HEK293 (cell line): ENCODE results near the gene TYW1B.
"Not testable (repeated sequence)": the region's sequence is repeated elsewhere in the genome, so short reads cannot be mapped to it uniquely, and the experiment has no call there.

Source experiments
- CTCF ChIA-PET: fragments of 350-600 bp; formaldehyde crosslinking; extraction: SDS; loops from one replicate; lab custom pipeline; 2021; ENCODE audit warnings: antibody characterized with exemption; lab: Yijun Ruan, JAX
- POLR2A ChIA-PET: fragments of 300-600 bp; formaldehyde crosslinking; extraction: SDS; loops from one replicate; lab custom pipeline; 2020; ENCODE audit warnings: antibody characterized with exemption, inconsistent platforms; lab: Yijun Ruan, JAX
- H3K27ac ChIP-seq: fragments of 200-500 bp; sonication (Bioruptor generic); 2 replicates; pipeline ENCODE4 v1.5.1; 2014; ENCODE audit warnings: low read depth, low read length, control low read depth, inconsistent platforms; ENCODE audit errors: extremely low read depth
- H3K36me3 ChIP-seq, 2 experiments: fragments of 200-500 bp in 1 of 2; sonication (Bioruptor generic) in 1 of 2; 1 replicate in 1 of 2; 2 replicates in 1 of 2; pipeline ENCODE4 v1.5.1; 2014 to 2017; ENCODE audit warnings: inconsistent platforms in 2 of 2, low read length in 2 of 2; ENCODE audit not compliant: control insufficient read depth in 2 of 2, insufficient read depth in 1 of 2
- H3K4me1 ChIP-seq: fragments of 200-500 bp; sonication (Bioruptor generic); 2 replicates; pipeline ENCODE4 v1.5.1; 2014; ENCODE audit warnings: mild to moderate bottlenecking, low read length, inconsistent platforms; ENCODE audit not compliant: control insufficient read depth, insufficient read depth
- H3K4me3 ChIP-seq: 2 replicates; pipeline ENCODE4 v1.5.1; 2011; ENCODE audit warnings: low read depth, mild to moderate bottlenecking, control low read depth, low read length, moderate library complexity
- H3K9me3 ChIP-seq: fragments of 200-500 bp; sonication (Bioruptor generic); 2 replicates; pipeline ENCODE4 v1.5.1; 2014; ENCODE audit warnings: low read depth, low read length, inconsistent platforms; ENCODE audit not compliant: control insufficient read depth, insufficient read depth
- GLIS1 ChIP-seq: fragments of 450-650 bp; formaldehyde crosslinking; IDR thresholded peaks from 2 replicates; pipeline ENCODE4 v1.5.1; 2016; ENCODE audit warnings: missing biosample characterization, missing genetic modification characterization
- SP7 ChIP-seq: fragments of 450-650 bp; formaldehyde crosslinking; IDR thresholded peaks from 2 replicates; pipeline ENCODE4 v1.5.1; 2016; ENCODE audit warnings: missing biosample characterization, missing genetic modification characterization
- YY1 ChIP-seq: fragments of 450-650 bp; formaldehyde crosslinking; IDR thresholded peaks from 2 replicates; pipeline ENCODE4 v1.5.1; 2018; ENCODE audit warnings: missing biosample characterization, missing genetic modification characterization
- ZBTB21 ChIP-seq: fragments of 450-650 bp; formaldehyde crosslinking; IDR thresholded peaks from 2 replicates; pipeline ENCODE4 v1.5.1; 2017; ENCODE audit warnings: missing biosample characterization, missing genetic modification characterization
- ZFHX2 ChIP-seq: fragments of 450-650 bp; formaldehyde crosslinking; conservative IDR thresholded peaks from 2 replicates; pipeline ENCODE4 v1.5.1; 2016; ENCODE audit warnings: missing biosample characterization, missing genetic modification characterization
- ZFP41 ChIP-seq: fragments of 450-650 bp; formaldehyde crosslinking; IDR thresholded peaks from 2 replicates; pipeline ENCODE4 v1.5.1; 2016; ENCODE audit warnings: missing biosample characterization, missing genetic modification characterization, borderline replicate concordance
- ZFP69B ChIP-seq: fragments of 450-650 bp; formaldehyde crosslinking; IDR thresholded peaks from 2 replicates; pipeline ENCODE4 v1.5.1; 2016; ENCODE audit warnings: missing biosample characterization, missing genetic modification characterization
- ZNF24 ChIP-seq: fragments of 450-650 bp; formaldehyde crosslinking; IDR thresholded peaks from 2 replicates; pipeline ENCODE4 v1.5.1; 2016; ENCODE audit warnings: missing biosample characterization, missing genetic modification characterization
- ZNF433 ChIP-seq: fragments of 450-650 bp; formaldehyde crosslinking; IDR thresholded peaks from 2 replicates; pipeline ENCODE4 v1.5.1; 2016; ENCODE audit warnings: missing biosample characterization, missing genetic modification characterization, low read depth
- ZNF555 ChIP-seq: fragments of 450-650 bp; formaldehyde crosslinking; conservative IDR thresholded peaks from 2 replicates; pipeline ENCODE4 v1.5.1; 2017; ENCODE audit warnings: missing biosample characterization, mild to moderate bottlenecking, missing genetic modification characterization, inconsistent platforms
- ZNF623 ChIP-seq: fragments of 450-650 bp; formaldehyde crosslinking; IDR thresholded peaks from 2 replicates; pipeline ENCODE4 v1.5.1; 2016; ENCODE audit warnings: missing biosample characterization, missing genetic modification characterization
- ZNF747 ChIP-seq: fragments of 450-650 bp; formaldehyde crosslinking; IDR thresholded peaks from 2 replicates; pipeline ENCODE4 v1.5.1; 2016; ENCODE audit warnings: missing biosample characterization, missing genetic modification characterization
- ZNF76 ChIP-seq: fragments of 450-650 bp; formaldehyde crosslinking; IDR thresholded peaks from 2 replicates; pipeline ENCODE4; 2016; ENCODE audit warnings: low read depth, missing biosample characterization, missing genetic modification characterization, borderline replicate concordance
- ZNF768 ChIP-seq: fragments of 450-650 bp; formaldehyde crosslinking; IDR thresholded peaks from 2 replicates; pipeline ENCODE4 v1.5.1; 2018; ENCODE audit warnings: missing biosample characterization, mild to moderate bottlenecking, missing genetic modification characterization
- ZNF785 ChIP-seq: fragments of 450-650 bp; formaldehyde crosslinking; IDR thresholded peaks from 2 replicates; pipeline ENCODE4 v1.5.1; 2016; ENCODE audit warnings: missing biosample characterization, missing genetic modification characterization
- TF ChIP-seq, protein P1 (sequence below): fragments of 450-650 bp; formaldehyde crosslinking; IDR thresholded peaks from 2 replicates; pipeline ENCODE4 v1.5.1; 2016; ENCODE audit warnings: missing biosample characterization, missing genetic modification characterization
- TF ChIP-seq, protein P2 (sequence below): fragments of 450-650 bp; formaldehyde crosslinking; IDR thresholded peaks from 2 replicates; pipeline ENCODE4 v1.5.1; 2016; ENCODE audit warnings: missing biosample characterization, missing genetic modification characterization
- TF ChIP-seq, protein P3 (sequence below): fragments of 450-650 bp; formaldehyde crosslinking; optimal IDR thresholded peaks from 2 replicates; pipeline ENCODE3; 2016; ENCODE audit warnings: missing biosample characterization, mild to moderate bottlenecking, missing genetic modification characterization
- TF ChIP-seq, protein P4 (sequence below): fragments of 450-650 bp; formaldehyde crosslinking; IDR thresholded peaks from 2 replicates; pipeline ENCODE4 v1.5.1; 2016; ENCODE audit warnings: missing biosample characterization, missing genetic modification characterization, low read depth

TYW1B gene

DNA sequence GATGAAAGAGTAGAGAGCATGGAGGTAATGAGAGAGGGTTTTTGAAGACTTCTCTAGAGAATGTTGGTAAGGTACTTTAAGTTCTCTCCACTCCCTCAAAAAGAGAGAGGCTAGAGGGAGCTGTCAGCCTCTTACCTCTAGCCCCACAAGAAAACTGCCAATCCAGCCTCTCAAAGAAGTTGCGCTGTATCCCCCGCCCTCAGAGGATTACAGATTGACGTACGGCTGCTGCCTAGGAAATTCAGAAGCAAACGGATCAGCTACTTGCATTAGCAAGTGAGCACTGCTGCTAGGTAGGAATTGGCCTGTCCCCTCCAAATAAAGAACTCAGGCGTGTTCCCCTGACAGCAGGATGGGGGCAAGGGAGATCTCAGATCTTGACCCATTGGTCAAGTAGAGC is 34.2 kb downstream of the TYW1B start:
- H3K36me3 ChIP-seq = peaks cover 0 to 5% of the 10 kb centered on the region in 2 experiments; a peak in 2 of 3 replicates
- H3K27ac ChIP-seq = no peak overlapping the region
- ChIA-PET CTCF (no interaction called here), POLR2A (no interaction called here)
- TF ChIP-seq ZNF768 (tag by site-specific recombination) (no peak), ZBTB21 (tag by site-specific recombination) (no peak), ZNF785 (tag by site-specific recombination) (no peak), GLIS1 (tag by site-specific recombination) (no peak), YY1 (tag by site-specific recombination) (no peak), ZNF747 (tag by site-specific recombination) (no peak), ZNF76 (tag by site-specific recombination) (no peak), ZNF433 (no peak), ZFP41 (tag by site-specific recombination) (no peak)
- TF ChIP-seq, protein P1, sequence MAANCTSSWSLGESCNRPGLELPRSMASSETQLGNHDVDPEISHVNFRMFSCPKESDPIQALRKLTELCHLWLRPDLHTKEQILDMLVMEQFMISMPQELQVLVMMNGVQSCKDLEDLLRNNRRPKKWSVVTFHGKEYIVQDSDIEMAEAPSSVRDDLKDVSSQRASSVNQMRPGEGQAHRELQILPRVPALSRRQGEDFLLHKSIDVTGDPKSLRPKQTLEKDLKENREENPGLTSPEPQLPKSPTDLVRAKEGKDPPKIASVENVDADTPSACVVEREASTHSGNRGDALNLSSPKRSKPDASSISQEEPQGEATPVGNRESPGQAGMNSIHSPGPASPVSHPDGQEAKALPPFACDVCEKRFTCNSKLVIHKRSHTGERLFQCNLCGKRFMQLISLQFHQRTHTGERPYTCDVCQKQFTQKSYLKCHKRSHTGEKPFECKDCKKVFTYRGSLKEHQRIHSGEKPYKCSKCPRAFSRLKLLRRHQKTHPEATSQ = no peak
- no peaks in the 10 kb centered on the region for H3K4me1 ChIP-seq
- H3K9me3 ChIP-seq = no peaks in the 10 kb centered on the region
- no peak overlapping the region for H3K4me3 ChIP-seq

DNA sequence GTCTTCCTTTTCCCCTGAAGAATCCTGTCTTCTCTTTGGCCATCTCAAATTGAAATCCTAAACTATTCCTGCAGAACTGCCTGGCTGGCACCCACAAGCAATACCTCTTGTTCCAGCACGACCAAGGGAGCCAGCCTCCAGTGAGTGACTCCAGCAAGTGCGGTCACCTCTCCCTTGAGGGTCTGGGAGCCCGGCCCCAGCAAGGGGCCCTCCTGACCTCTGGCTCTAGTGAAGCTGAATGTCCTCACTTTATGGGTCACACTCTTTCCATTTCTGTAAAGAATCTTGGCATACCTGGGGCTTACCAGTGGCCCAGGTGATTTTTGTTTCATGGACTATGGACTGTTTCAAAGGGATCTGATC is 37.3 kb downstream of the TYW1B start:
- H3K4me1 ChIP-seq, H3K27ac ChIP-seq, H3K4me3 ChIP-seq, H3K9me3 ChIP-seq, H3K36me3 ChIP-seq, POLR2A ChIA-PET, CTCF ChIA-PET: not testable (repeated sequence)

DNA sequence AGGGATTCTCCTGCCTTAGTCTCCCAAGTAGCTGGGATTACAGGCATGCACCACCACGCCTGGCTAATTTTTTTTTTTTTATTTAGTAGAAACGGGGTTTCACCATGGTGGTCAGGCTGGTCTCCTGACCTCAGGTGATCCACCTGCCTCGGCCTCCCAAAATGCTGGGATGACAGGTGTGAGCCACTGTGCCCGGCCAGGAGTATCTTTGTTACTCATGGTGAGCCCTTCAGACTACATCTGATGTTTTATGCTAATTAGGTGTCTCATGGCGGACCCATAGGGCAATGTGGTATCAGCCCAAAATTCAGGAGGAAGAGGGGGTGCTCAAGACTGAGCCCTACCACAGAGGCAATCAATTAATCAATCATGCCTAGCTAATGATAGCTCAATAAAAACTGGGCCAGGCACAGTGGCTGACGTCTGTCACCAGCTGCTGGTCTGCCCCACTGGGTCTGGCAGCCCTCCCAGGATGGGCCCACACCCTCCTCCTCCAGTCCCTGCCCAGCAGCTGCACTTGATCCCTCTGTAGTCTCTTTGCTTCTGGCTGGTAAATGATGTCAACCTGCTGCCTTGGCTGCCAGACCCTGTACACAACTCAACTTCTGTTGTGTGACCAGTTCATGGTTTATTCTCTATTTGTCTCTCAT is 37.8 kb downstream of the TYW1B start:
- CTCF ChIA-PET, H3K9me3 ChIP-seq, H3K36me3 ChIP-seq, POLR2A ChIA-PET, H3K4me3 ChIP-seq, H3K4me1 ChIP-seq, H3K27ac ChIP-seq: not testable (repeated sequence)
- TF ChIP-seq ZFHX2 (tag by site-specific recombination) = 0 out of 2 replicates have a peak, but pooled peaks have one; percentile 13
- TF ChIP-seq GLIS1 (tag by site-specific recombination) = peak; percentile 86
- TF ChIP-seq ZFP69B = peak; percentile 73
- TF ChIP-seq, protein P2, sequence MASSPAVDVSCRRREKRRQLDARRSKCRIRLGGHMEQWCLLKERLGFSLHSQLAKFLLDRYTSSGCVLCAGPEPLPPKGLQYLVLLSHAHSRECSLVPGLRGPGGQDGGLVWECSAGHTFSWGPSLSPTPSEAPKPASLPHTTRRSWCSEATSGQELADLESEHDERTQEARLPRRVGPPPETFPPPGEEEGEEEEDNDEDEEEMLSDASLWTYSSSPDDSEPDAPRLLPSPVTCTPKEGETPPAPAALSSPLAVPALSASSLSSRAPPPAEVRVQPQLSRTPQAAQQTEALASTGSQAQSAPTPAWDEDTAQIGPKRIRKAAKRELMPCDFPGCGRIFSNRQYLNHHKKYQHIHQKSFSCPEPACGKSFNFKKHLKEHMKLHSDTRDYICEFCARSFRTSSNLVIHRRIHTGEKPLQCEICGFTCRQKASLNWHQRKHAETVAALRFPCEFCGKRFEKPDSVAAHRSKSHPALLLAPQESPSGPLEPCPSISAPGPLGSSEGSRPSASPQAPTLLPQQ = peak; percentile 94

DNA sequence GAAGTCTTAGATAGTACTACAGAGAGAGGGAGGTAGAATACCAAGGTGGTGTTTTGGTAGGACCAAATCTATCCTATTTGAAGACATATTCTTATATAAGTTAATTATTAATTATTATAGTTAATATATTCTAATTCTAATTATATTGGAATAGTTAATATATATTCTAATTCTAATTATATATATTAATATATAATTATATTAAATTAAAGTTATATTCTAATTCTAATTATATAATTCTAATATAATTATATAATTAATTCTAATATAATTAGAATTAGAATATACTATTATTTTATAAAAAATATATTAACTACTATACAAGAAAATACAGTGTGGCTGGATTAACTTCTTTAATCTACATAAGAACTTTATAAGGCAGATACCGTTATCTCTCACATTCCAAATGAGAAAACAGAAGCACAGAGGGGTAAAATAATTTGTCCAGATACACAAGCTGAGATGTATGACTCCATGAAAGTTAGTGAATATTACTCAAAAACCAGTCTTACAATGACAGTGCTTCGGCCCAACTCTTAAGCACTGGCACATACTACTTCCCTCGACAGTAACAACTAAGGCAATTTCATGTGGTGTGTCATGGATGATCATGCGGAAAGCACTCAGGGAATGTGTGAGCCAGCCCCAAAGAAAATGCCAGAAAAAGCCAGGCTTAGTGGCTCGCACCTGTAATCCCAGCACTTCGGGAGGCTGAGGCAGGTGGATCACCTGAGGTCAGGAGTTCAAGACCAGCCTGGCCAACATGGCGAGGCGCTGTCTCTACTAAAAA is 42.6 kb downstream of the TYW1B start:
- H3K4me3 ChIP-seq = no peak overlapping the region
- CTCF ChIA-PET = interaction anchor here (0.5 to 0.7 kb wide), 3 partner anchors 84 to 663 kb away, joined by 3 read pairs; no protein-coding TSS in a partner anchor
- TF ChIP-seq SP7 (tag by site-specific recombination) (no peak), ZNF555 (no peak), ZFP41 (tag by site-specific recombination) (no peak), ZNF623 (no peak), ZNF24 (no peak)
- TF ChIP-seq, protein P3, sequence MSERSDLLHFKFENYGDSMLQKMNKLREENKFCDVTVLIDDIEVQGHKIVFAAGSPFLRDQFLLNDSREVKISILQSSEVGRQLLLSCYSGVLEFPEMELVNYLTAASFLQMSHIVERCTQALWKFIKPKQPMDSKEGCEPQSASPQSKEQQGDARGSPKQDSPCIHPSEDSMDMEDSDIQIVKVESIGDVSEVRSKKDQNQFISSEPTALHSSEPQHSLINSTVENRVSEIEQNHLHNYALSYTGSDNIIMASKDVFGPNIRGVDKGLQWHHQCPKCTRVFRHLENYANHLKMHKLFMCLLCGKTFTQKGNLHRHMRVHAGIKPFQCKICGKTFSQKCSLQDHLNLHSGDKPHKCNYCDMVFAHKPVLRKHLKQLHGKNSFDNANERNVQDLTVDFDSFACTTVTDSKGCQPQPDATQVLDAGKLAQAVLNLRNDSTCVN (tag by site-specific recombination) = no peak
- TF ChIP-seq, protein P4, sequence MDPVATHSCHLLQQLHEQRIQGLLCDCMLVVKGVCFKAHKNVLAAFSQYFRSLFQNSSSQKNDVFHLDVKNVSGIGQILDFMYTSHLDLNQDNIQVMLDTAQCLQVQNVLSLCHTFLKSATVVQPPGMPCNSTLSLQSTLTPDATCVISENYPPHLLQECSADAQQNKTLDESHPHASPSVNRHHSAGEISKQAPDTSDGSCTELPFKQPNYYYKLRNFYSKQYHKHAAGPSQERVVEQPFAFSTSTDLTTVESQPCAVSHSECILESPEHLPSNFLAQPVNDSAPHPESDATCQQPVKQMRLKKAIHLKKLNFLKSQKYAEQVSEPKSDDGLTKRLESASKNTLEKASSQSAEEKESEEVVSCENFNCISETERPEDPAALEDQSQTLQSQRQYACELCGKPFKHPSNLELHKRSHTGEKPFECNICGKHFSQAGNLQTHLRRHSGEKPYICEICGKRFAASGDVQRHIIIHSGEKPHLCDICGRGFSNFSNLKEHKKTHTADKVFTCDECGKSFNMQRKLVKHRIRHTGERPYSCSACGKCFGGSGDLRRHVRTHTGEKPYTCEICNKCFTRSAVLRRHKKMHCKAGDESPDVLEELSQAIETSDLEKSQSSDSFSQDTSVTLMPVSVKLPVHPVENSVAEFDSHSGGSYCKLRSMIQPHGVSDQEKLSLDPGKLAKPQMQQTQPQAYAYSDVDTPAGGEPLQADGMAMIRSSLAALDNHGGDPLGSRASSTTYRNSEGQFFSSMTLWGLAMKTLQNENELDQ (tag by site-specific recombination) = no peak
- TF ChIP-seq, all 188 proteins: peak for 0
- no peaks in the 10 kb centered on the region for H3K9me3 ChIP-seq
- H3K4me1 ChIP-seq = no peaks in the 10 kb centered on the region
- no peaks in the 10 kb centered on the region; a peak in 1 of 3 replicates for H3K36me3 ChIP-seq
- POLR2A ChIA-PET = no interaction called here
- no peak overlapping the region for H3K27ac ChIP-seq
